Activated CD4-positive, alpha-beta T cell treated with anti-CD3 and anti-CD28 coated beads for 36 hours (primary cell): ENCODE results near the gene FNDC1. TPM values are rescaled to one million over a fixed set of nuclear protein-coding genes. Genes with fewer than 3 reads are reported as not detected.

Experiments used
- ATAC-seq: fragments of 200-7000 bp; cut with Tn5 transposase; one replicate; pipeline ENCODE4 v1.10.0; 2021; ENCODE audit warnings: mild to moderate bottlenecking, moderate library complexity
- CTCF ChIA-PET: fragments of 350-600 bp; sonication (Branson Sonifier 250); formaldehyde crosslinking; loops from one replicate; lab custom pipeline; 2021; ENCODE audit warnings: antibody characterized with exemption; lab: Charles Lee
- POLR2A ChIA-PET: fragments of 350-600 bp; sonication (Branson Sonifier 250); formaldehyde crosslinking; loops from one replicate; lab custom pipeline; 2021; ENCODE audit warnings: antibody characterized with exemption, inconsistent platforms; lab: Charles Lee
- DNase-seq: peaks from one replicate; pipeline ENCODE4 v3.0.0-alpha.2; 2020
- H3K27ac Mint-ChIP-seq: one replicate; pipeline ENCODE4 v1.8.0; 2021; ENCODE audit warnings: mixed read lengths
- H3K27me3 Mint-ChIP-seq: one replicate; pipeline ENCODE4 v1.8.0; 2021; ENCODE audit warnings: mixed read lengths
- H3K36me3 Mint-ChIP-seq: one replicate; pipeline ENCODE4 v1.8.0; 2021; ENCODE audit warnings: low read depth, mixed read lengths
- H3K4me1 Mint-ChIP-seq: one replicate; pipeline ENCODE4 v1.8.0; 2021; ENCODE audit warnings: mixed read lengths
- H3K4me3 Mint-ChIP-seq: one replicate; pipeline ENCODE4 v1.8.0; 2021; ENCODE audit warnings: mild to moderate bottlenecking, moderate library complexity, mixed read lengths
- H3K9me3 Mint-ChIP-seq: one replicate; pipeline ENCODE4 v1.8.0; 2021; ENCODE audit warnings: low read depth, mixed read lengths
- intact Hi-C, 2 experiments: fragments of 100-400 bp; cut with DNase I in 1 of 2; cut with micrococcal nuclease in 1 of 2; formaldehyde crosslinking; loops; one replicate each; pipeline versions ENCODE4 v1.14.2 to v1.15.1; 2022 to 2024; cut with DNase I, micrococcal nuclease
- total RNA-seq, 2 experiments: library from RNA; stranded (reverse); gene quantifications; one replicate each; pipeline ENCODE4 v1.2.3, GENCODE V29; 2021

The FNDC1 gene
- total RNA-seq, 2 experiments from 2014 or later, result not detected

- no peaks in the 10 kb centered on the region for H3K36me3 Mint-ChIP-seq
- ATAC-seq (no peak), DNase-seq (no peak)
- H3K4me3 Mint-ChIP-seq, result no peak overlapping the region
- no peak overlapping the region for H3K27ac Mint-ChIP-seq
- no peaks in the 10 kb centered on the region for H3K9me3 Mint-ChIP-seq
- ChIA-PET CTCF (interaction anchor here (1.5 kb wide), 1 partner anchor 49 kb away, joined by 4 read pairs; no protein-coding TSS in a partner anchor), POLR2A (no interaction called here)
- no peaks in the 10 kb centered on the region for H3K4me1 Mint-ChIP-seq
- H3K27me3 Mint-ChIP-seq, result peaks cover 14% of the 10 kb centered on the region
- intact Hi-C loops, result no loop called here
Observed at GRCh38 chr6:159203304-159204005, 34.3 kb downstream of the FNDC1 start.

GRCh38 chr6:159204605-159205004 lies 35.4 kb downstream of the FNDC1 start:
- Mint-ChIP-seq H3K36me3 (no peaks in the 10 kb centered on the region), H3K27ac (no peak overlapping the region), H3K9me3 (no peaks in the 10 kb centered on the region), H3K4me1 (no peaks in the 10 kb centered on the region), H3K4me3 (no peak overlapping the region), H3K27me3 (peaks cover 10% of the 10 kb centered on the region)
- intact Hi-C loops, result no loop called here
- no peak for DNase-seq
- CTCF ChIA-PET, result interaction anchor here (1.5 kb wide), 1 partner anchor 48 kb away, joined by 4 read pairs; no protein-coding TSS in a partner anchor
- POLR2A ChIA-PET, result no interaction called here
- no peak for ATAC-seq

GRCh38 chr6:159212028-159212427 lies 42.8 kb downstream of the FNDC1 start:
- ChIA-PET CTCF (no interaction called here), POLR2A (no interaction called here)
- H3K9me3 Mint-ChIP-seq, result no peaks in the 10 kb centered on the region

GRCh38 chr6:159212525-159213280 lies 43.5 kb downstream of the FNDC1 start:
- POLR2A ChIA-PET, result no interaction called here
- CTCF ChIA-PET, result interaction anchor here (1.0 kb wide), 1 partner anchor 187 kb away, joined by 3 read pairs; no protein-coding TSS in a partner anchor
- Mint-ChIP-seq H3K4me1 (no peaks in the 10 kb centered on the region), H3K36me3 (no peaks in the 10 kb centered on the region), H3K4me3 (no peak overlapping the region), H3K27ac (no peak overlapping the region), H3K9me3 (no peaks in the 10 kb centered on the region), H3K27me3 (peaks cover 2% of the 10 kb centered on the region)
- DNase-seq (no peak), ATAC-seq (no peak)
- intact Hi-C loops, result no loop called here

More at GRCh38 chr6:159212028-159212427, 42.8 kb downstream of the FNDC1 start:
- Mint-ChIP-seq H3K4me1 (no peaks in the 10 kb centered on the region), H3K4me3 (no peak overlapping the region), H3K27ac (no peak overlapping the region), H3K36me3 (no peaks in the 10 kb centered on the region), H3K27me3 (peaks cover 2% of the 10 kb centered on the region)
- intact Hi-C loops, result no loop called here
- DNase-seq (no peak), ATAC-seq (no peak)

GRCh38 chr6:159213405-159213804 lies 44.2 kb downstream of the FNDC1 start:
- Mint-ChIP-seq H3K9me3 (no peaks in the 10 kb centered on the region), H3K36me3 (no peaks in the 10 kb centered on the region), H3K4me1 (no peaks in the 10 kb centered on the region), H3K27me3 (peaks cover 5% of the 10 kb centered on the region), H3K27ac (no peak overlapping the region), H3K4me3 (no peak overlapping the region)
- CTCF ChIA-PET, result interaction anchor here (0.6 to 1.1 kb wide), 3 partner anchors 39 to 186 kb away, joined by 3 to 5 read pairs (median 3); no protein-coding TSS in a partner anchor
- intact Hi-C loops, result no loop called here
- POLR2A ChIA-PET, result no interaction called here
- DNase-seq, result no peak
- ATAC-seq, result no peak

- intact Hi-C loops, result no loop called here
- H3K9me3 Mint-ChIP-seq, result no peaks in the 10 kb centered on the region
- ATAC-seq (no peak), DNase-seq (no peak)
- H3K36me3 Mint-ChIP-seq, result no peaks in the 10 kb centered on the region
- ChIA-PET CTCF (interaction anchor here (0.8 to 1.1 kb wide), 3 partner anchors 21 to 440 kb away, joined by 3 to 5 read pairs (median 3); no protein-coding TSS in a partner anchor), POLR2A (no interaction called here)
- peaks cover 7% of the 10 kb centered on the region for H3K27me3 Mint-ChIP-seq
- no peak overlapping the region for H3K27ac Mint-ChIP-seq
- no peak overlapping the region for H3K4me3 Mint-ChIP-seq
- H3K4me1 Mint-ChIP-seq, result no peaks in the 10 kb centered on the region
Observed at GRCh38 chr6:159214281-159214680, 45.1 kb downstream of the FNDC1 start.

- ATAC-seq (peak; percentile 39), DNase-seq (peak; percentile 54)
- no peak overlapping the region for H3K27ac Mint-ChIP-seq
- intact Hi-C loops, result no loop called here
- CTCF ChIA-PET, result interaction anchor here (0.7 to 1.5 kb wide), 6 partner anchors 12 to 64 kb away, joined by 3 to 7 read pairs (median 3); no protein-coding TSS in a partner anchor
- H3K4me1 Mint-ChIP-seq, result no peaks in the 10 kb centered on the region
- H3K27me3 Mint-ChIP-seq, result peaks cover 10% of the 10 kb centered on the region
- no peak overlapping the region for H3K4me3 Mint-ChIP-seq
- POLR2A ChIA-PET, result no interaction called here
- no peaks in the 10 kb centered on the region for H3K36me3 Mint-ChIP-seq
- H3K9me3 Mint-ChIP-seq, result no peaks in the 10 kb centered on the region
Observed at GRCh38 chr6:159217595-159218275, 48.5 kb downstream of the FNDC1 start.

GRCh38 chr6:159220093-159220492 lies 50.9 kb downstream of the FNDC1 start:
- H3K4me3 Mint-ChIP-seq, result no peak overlapping the region
- DNase-seq (no peak), ATAC-seq (no peak)
- intact Hi-C loops, result loop anchor here in 1 of 2 experiments (5.0 kb wide), 1 partner anchor 48 kb away; no protein-coding TSS in a partner anchor
- peaks cover 13% of the 10 kb centered on the region for H3K27me3 Mint-ChIP-seq
- no peaks in the 10 kb centered on the region for H3K4me1 Mint-ChIP-seq
- CTCF ChIA-PET, result interaction anchor here (0.5 to 1.5 kb wide), 2 partner anchors 17 to 1300 kb away, joined by 3 to 4 read pairs; no protein-coding TSS in a partner anchor
- H3K27ac Mint-ChIP-seq, result no peak overlapping the region
- POLR2A ChIA-PET, result no interaction called here
- no peaks in the 10 kb centered on the region for H3K9me3 Mint-ChIP-seq
- H3K36me3 Mint-ChIP-seq, result no peaks in the 10 kb centered on the region

GRCh38 chr6:159221486-159222170 lies 52.4 kb downstream of the FNDC1 start:
- CTCF ChIA-PET, result no interaction called here
- DNase-seq (no peak), ATAC-seq (no peak)
- Mint-ChIP-seq H3K27ac (no peak overlapping the region), H3K9me3 (no peaks in the 10 kb centered on the region), H3K4me1 (no peaks in the 10 kb centered on the region), H3K27me3 (peaks cover 13% of the 10 kb centered on the region), H3K4me3 (no peak overlapping the region), H3K36me3 (no peaks in the 10 kb centered on the region)
- intact Hi-C loops, result loop anchor here in 1 of 2 experiments (5.0 kb wide), 1 partner anchor 49 kb away; no protein-coding TSS in a partner anchor
- POLR2A ChIA-PET, result no interaction called here

GRCh38 chr6:159224452-159224851 lies 55.3 kb downstream of the FNDC1 start:
- intact Hi-C loops, result loop anchor here in 1 of 2 experiments (5.0 kb wide), 1 partner anchor 52 kb away; no protein-coding TSS in a partner anchor
- H3K9me3 Mint-ChIP-seq, result no peaks in the 10 kb centered on the region
- no peaks in the 10 kb centered on the region for H3K4me1 Mint-ChIP-seq
- ChIA-PET POLR2A (no interaction called here), CTCF (interaction anchor here (1.1 kb wide), 1 partner anchor 29 kb away, joined by 3 read pairs; no protein-coding TSS in a partner anchor)
- DNase-seq (no peak), ATAC-seq (no peak)
- H3K36me3 Mint-ChIP-seq, result no peaks in the 10 kb centered on the region
- H3K4me3 Mint-ChIP-seq, result no peak overlapping the region
- peaks cover 8% of the 10 kb centered on the region for H3K27me3 Mint-ChIP-seq
- no peak overlapping the region for H3K27ac Mint-ChIP-seq
